Measurements from ENCODE around the gene SIGLEC1. TPM values are rescaled to one million over a fixed set of nuclear protein-coding genes. Genes with fewer than 3 reads are reported as not detected.

The SIGLEC1 gene
- total and polyA plus RNA-seq, 2 donors (not counting 3 experiments of a cell fraction or from before 2014, with no cell fraction given), result not detected

- Histone ChIP-seq H3K27ac (ENCODE audit: insufficient read depth, low read depth, low read length) (no peak overlapping the region), H3K79me2 (ENCODE audit: control insufficient read depth, insufficient read depth, low read length) (no peaks in the 10 kb centered on the region), H4K20me1 (replicated peaks; ENCODE audit: control insufficient read depth, extremely low read depth, insufficient read depth, low read length) (no peaks in the 10 kb centered on the region), H3K27me3 (ENCODE audit: control insufficient read depth in 2 of 2, insufficient read depth in 2 of 2, low read length in 2 of 2) (peaks cover 10% of the 10 kb centered on the region in 2 experiments), H3K4me3 (replicated peaks in 1 of 3; ENCODE audit: insufficient read depth in 1 of 3, low read depth in 1 of 3, low read length in 3 of 3) (no peak overlapping the region), H3K9me3 (replicated peaks; ENCODE audit: control insufficient read depth, insufficient read depth, low read length) (no peaks in the 10 kb centered on the region), H3K36me3 (ENCODE audit: control insufficient read depth in 2 of 2, extremely low read depth in 1 of 2, insufficient read depth in 2 of 2, low read length in 2 of 2) (no peaks in the 10 kb centered on the region), H3K9ac (replicated peaks; ENCODE audit: extremely low read depth, insufficient read depth, low read length) (no peak overlapping the region), H3K9me1 (replicated peaks; ENCODE audit: control insufficient read depth, extremely low read depth, insufficient read depth, low read length) (no peaks in the 10 kb centered on the region), H3K4me2 (ENCODE audit: insufficient read depth, low read length) (no peak overlapping the region), H3K4me1 (ENCODE audit: control insufficient read depth, extremely low read depth, insufficient read depth, low read length) (no peaks in the 10 kb centered on the region), H2AFZ (ENCODE audit: low read depth, low read length) (no peak overlapping the region)
- TF ChIP-seq POLR2A (IDR thresholded peaks at IDR 0.05; ENCODE audit: low read depth, low read length), result no peak
- TF ChIP-seq GATA2 (IDR thresholded peaks at IDR 0.05; ENCODE audit: insufficient read depth, insufficient read length, low read depth, low read length), result no peak
- TF ChIP-seq FOS (IDR thresholded peaks at IDR 0.05; ENCODE audit: borderline replicate concordance, insufficient read depth, low read length), result no peak
- TF ChIP-seq MYC (IDR thresholded peaks at IDR 0.05; ENCODE audit: low read depth, low read length), result no peak
- TF ChIP-seq EZH2 (IDR thresholded peaks at IDR 0.05; ENCODE audit: borderline replicate concordance, low read depth, low read length, severe bottlenecking), result no peak
- TF ChIP-seq CTCF (IDR thresholded peaks at IDR 0.05; ENCODE audit: extremely low read depth in 1 of 2, insufficient read depth in 1 of 2, low read depth in 1 of 2, low read length in 2 of 2), result no peak
- no peak for TF ChIP-seq POLR2AphosphoS5 (IDR thresholded peaks at IDR 0.05; ENCODE audit: insufficient read depth, low read depth, low read length)
- no peak for TF ChIP-seq JUN (IDR thresholded peaks at IDR 0.05; ENCODE audit: borderline replicate concordance, insufficient read depth, insufficient read length, low read depth)
- TF ChIP-seq MAX (IDR thresholded peaks at IDR 0.05; ENCODE audit: insufficient read depth, insufficient read length), result no peak
- intact Hi-C loops (cut with micrococcal nuclease) (no loop called here), dilution Hi-C loops (cut with MboI; ENCODE audit: extremely low pct_ligation_motif_present, low sequenced_read_pairs) (no loop called here)
- ChIA-PET CTCF (interaction anchor here (0.9 to 7.2 kb wide), 6 partner anchors 12 to 125 kb away, joined by 3 to 40 read pairs (median 6); no protein-coding TSS in a partner anchor), POLR2A (no interaction called here)
- FAIRE-seq (no peak), DNase-seq (ENCODE audit: low read depth, low spot score) (no peak)
- no TSS peak for BruUV-seq (replicated peaks)
Observed at GRCh38 chr20:3729378-3729777, 17.0 kb upstream of the SIGLEC1 start.
